NB4 (cell line): Measurements from ENCODE around the gene ARHGEF4.

ENCODE experiments used
- DNase-seq: peaks from one replicate; pipeline ENCODE4 v3.0.0; 2010; ENCODE audit warnings: low read depth
- H3K4me3 ChIP-seq: one replicate; pipeline ENCODE4 v1.5.1; 2011; ENCODE audit warnings: mild to moderate bottlenecking, low read depth, low read length, moderate library complexity
- CTCF ChIP-seq: IDR thresholded peaks from one replicate; pipeline ENCODE4 v1.5.1; 2012; ENCODE audit warnings: low read depth, low read length
- MAX ChIP-seq: IDR thresholded peaks from 2 replicates; pipeline ENCODE4 v1.6.1; 2011; ENCODE audit warnings: low read depth, low read length
- MYC ChIP-seq: IDR thresholded peaks from 2 replicates; pipeline ENCODE4 v1.6.1; 2011; ENCODE audit warnings: low read depth, low read length
- POLR2A ChIP-seq: IDR thresholded peaks from 2 replicates; pipeline ENCODE4 v1.6.1; 2011; ENCODE audit warnings: mild to moderate bottlenecking; ENCODE audit not compliant: insufficient read length; ENCODE audit errors: extremely low read depth

Gene ARHGEF4

GRCh38 chr2:130928385-130928784, 91.7 kb downstream of the ARHGEF4 start:
- TF ChIP-seq MAX (no peak), MYC (no peak), POLR2A (no peak), CTCF (no peak)
- H3K4me3 ChIP-seq = no peak overlapping the region
- no peak for DNase-seq

- DNase-seq = no peak
- no peak for TF ChIP-seq CTCF
- TF ChIP-seq MAX = no peak
- TF ChIP-seq POLR2A = no peak
- TF ChIP-seq MYC = no peak
- H3K4me3 ChIP-seq = no peak overlapping the region
Measured at GRCh38 chr2:130930740-130931659, 94.3 kb downstream of the ARHGEF4 start.

GRCh38 chr2:130933501-130933900, 96.8 kb downstream of the ARHGEF4 start:
- no peak overlapping the region for H3K4me3 ChIP-seq
- DNase-seq = no peak
- TF ChIP-seq POLR2A = no peak
- no peak for TF ChIP-seq MYC
- TF ChIP-seq MAX = no peak
- TF ChIP-seq CTCF = no peak

- no peak for DNase-seq
- no peak for TF ChIP-seq MYC
- TF ChIP-seq CTCF = no peak
- TF ChIP-seq MAX = no peak
- no peak for TF ChIP-seq POLR2A
- no peak overlapping the region for H3K4me3 ChIP-seq
Measured at GRCh38 chr2:130936451-130936850, 99.7 kb downstream of the ARHGEF4 start.

- DNase-seq = no peak
- no peak overlapping the region for H3K4me3 ChIP-seq
- TF ChIP-seq POLR2A (no peak), CTCF (no peak), MYC (no peak), MAX (no peak)
Measured at GRCh38 chr2:130947967-130948366, 111.3 kb downstream of the ARHGEF4 start.
